Ishikawa (cell line): ENCODE data around the gene SEC63.

Experiments
- CEBPB ChIP-seq: IDR thresholded peaks from 2 replicates; pipeline ENCODE4 v1.6.1; 2012
- CREB1 ChIP-seq: IDR thresholded peaks from 2 replicates; pipeline ENCODE4 v1.6.1; 2012; ENCODE audit warnings: low read depth
- EGR1 ChIP-seq: IDR thresholded peaks from 2 replicates; pipeline ENCODE4 v1.6.1; 2012
- EP300 ChIP-seq: IDR thresholded peaks from 2 replicates; pipeline ENCODE4 v1.6.1; 2012; ENCODE audit warnings: borderline replicate concordance
- FOXM1 ChIP-seq: IDR thresholded peaks from 2 replicates; pipeline ENCODE4 v1.6.1; 2012; ENCODE audit warnings: low read depth, borderline replicate concordance
- NFIC ChIP-seq: IDR thresholded peaks from 2 replicates; pipeline ENCODE4 v1.6.1; 2012
- RAD21 ChIP-seq: IDR thresholded peaks from 2 replicates; pipeline ENCODE4 v1.6.1; 2012; ENCODE audit warnings: low read depth
- TAF1 ChIP-seq: IDR thresholded peaks from 2 replicates; pipeline ENCODE4 v1.6.1; 2012; ENCODE audit warnings: low read depth, mild to moderate bottlenecking
- TCF12 ChIP-seq: IDR thresholded peaks from 2 replicates; pipeline ENCODE4 v1.6.1; 2012; ENCODE audit warnings: low read depth
- TEAD4 ChIP-seq: IDR thresholded peaks from 2 replicates; pipeline ENCODE4 v1.6.1; 2012
- YY1 ChIP-seq: IDR thresholded peaks from 2 replicates; pipeline ENCODE4 v1.6.1; 2012; ENCODE audit warnings: low read depth
- ZBTB7A ChIP-seq: IDR thresholded peaks from 2 replicates; pipeline ENCODE4 v1.6.1; 2012; ENCODE audit warnings: low read depth
- TF ChIP-seq, protein P1 (sequence below): IDR thresholded peaks from 2 replicates; pipeline ENCODE4 v1.6.1; 2012
- TF ChIP-seq, protein P2 (sequence below): IDR thresholded peaks from 2 replicates; pipeline ENCODE4 v1.6.1; 2012; ENCODE audit warnings: low read depth, mild to moderate bottlenecking
- TF ChIP-seq, protein P3 (sequence below): IDR thresholded peaks from 2 replicates; pipeline ENCODE4 v1.6.1; 2012

Gene SEC63

DNA sequence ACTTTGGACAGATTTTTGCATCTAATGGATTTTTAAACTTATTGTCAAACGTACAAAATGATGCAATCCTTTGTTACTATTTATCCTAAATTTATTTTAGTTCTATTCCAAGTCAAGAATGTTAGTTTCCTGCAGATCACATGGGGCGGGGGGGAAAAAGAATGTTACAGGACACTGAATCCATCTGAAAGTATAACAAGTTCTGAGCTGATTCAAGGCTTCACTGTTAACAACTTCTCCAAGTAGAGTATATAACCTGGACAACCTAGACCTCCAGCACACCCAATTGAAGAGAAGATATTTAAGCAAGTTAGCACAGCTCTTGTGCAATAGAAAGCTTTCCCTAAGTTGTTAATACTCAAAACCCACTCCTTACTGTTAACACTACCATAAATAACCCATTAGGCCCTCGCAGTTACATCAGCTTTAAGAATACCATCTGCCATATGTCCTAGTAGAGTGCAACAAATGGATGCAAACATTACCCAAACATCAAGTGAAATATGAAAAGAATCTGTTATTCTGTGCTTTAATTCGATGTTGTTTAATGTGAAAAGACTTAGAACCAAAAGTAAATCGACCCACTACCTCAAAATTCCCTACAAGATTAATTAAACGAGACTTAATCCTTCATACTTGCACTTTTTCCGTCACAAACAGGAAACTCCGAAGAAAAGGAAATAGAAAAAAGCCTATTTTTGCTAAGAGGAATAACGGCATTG lies 1.3 kb downstream of the SEC63 start:
- TF ChIP-seq, protein P1, sequence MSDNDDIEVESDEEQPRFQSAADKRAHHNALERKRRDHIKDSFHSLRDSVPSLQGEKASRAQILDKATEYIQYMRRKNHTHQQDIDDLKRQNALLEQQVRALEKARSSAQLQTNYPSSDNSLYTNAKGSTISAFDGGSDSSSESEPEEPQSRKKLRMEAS: no peak
- TF ChIP-seq NFIC: no peak
- TF ChIP-seq, protein P2, sequence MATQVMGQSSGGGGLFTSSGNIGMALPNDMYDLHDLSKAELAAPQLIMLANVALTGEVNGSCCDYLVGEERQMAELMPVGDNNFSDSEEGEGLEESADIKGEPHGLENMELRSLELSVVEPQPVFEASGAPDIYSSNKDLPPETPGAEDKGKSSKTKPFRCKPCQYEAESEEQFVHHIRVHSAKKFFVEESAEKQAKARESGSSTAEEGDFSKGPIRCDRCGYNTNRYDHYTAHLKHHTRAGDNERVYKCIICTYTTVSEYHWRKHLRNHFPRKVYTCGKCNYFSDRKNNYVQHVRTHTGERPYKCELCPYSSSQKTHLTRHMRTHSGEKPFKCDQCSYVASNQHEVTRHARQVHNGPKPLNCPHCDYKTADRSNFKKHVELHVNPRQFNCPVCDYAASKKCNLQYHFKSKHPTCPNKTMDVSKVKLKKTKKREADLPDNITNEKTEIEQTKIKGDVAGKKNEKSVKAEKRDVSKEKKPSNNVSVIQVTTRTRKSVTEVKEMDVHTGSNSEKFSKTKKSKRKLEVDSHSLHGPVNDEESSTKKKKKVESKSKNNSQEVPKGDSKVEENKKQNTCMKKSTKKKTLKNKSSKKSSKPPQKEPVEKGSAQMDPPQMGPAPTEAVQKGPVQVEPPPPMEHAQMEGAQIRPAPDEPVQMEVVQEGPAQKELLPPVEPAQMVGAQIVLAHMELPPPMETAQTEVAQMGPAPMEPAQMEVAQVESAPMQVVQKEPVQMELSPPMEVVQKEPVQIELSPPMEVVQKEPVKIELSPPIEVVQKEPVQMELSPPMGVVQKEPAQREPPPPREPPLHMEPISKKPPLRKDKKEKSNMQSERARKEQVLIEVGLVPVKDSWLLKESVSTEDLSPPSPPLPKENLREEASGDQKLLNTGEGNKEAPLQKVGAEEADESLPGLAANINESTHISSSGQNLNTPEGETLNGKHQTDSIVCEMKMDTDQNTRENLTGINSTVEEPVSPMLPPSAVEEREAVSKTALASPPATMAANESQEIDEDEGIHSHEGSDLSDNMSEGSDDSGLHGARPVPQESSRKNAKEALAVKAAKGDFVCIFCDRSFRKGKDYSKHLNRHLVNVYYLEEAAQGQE: no peak
- no peak for TF ChIP-seq TEAD4
- TF ChIP-seq TAF1: no peak
- TF ChIP-seq CEBPB: peak; percentile 63
- TF ChIP-seq EGR1: no peak

DNA sequence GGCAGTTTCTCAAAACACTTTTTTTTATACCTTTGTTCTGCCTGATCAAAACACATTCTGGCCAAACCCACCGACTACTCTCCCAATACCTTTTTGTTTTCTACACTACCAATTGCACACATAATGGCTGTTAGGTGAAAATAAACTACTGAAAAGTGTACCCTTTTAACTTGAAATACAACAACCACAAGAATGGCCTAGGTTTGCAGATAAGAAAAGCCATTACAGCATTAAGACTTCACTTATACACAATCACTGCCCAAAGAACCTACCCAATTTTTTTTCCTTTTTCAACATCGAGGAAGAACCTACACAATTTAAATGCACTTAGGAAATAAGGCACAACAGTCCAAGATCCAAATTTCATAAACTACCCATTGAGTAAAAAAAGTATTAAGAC lies 1.8 kb downstream of the SEC63 start:
- TF ChIP-seq CREB1 (no peak), TEAD4 (no peak), TAF1 (no peak), RAD21 (no peak), NFIC (no peak), YY1 (no peak), ZBTB7A (no peak), CEBPB (no peak), EP300 (no peak), TCF12 (no peak)
- TF ChIP-seq, protein P1: no peak
- TF ChIP-seq, protein P2: no peak

DNA sequence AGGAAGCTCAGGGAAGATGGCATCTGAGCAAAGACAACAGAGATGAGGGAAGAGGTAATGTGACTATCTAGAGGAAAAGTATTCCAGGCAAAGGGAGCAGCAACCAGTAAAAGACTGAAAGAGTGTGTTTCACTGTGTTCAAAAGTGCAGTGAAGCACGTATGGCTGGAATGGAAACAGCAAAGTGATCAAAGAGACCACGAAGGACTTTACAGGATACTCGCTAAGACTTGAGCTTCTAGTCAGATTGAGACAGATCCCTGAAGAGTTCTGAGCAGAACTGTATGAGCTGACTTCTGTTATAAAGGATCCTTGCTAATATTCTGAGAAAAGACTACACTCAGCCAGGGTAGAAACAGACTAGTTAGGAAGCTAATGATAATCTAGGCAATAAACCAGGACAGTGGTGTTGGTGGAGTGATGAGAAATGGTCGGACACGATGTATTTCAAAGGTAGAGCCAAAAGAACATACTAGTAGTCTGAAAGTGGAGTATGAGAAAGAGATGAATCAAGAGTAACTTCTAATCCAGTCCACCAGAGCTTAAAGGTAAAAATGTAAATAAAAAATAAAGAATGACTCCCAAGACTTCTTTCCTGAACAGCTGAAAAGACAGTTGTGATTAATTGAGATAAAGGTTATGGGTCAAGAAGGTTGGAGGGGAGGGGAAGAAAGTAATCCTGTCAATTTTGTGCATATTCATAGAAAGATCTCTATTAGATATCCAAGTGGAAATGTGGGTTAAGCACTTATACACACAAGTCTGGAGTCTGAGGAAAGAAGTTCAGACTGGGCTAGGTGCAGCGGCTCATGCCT lies 14.2 kb downstream of the SEC63 start:
- TF ChIP-seq YY1 (no peak), EGR1 (no peak), CREB1 (no peak), EP300 (no peak), ZBTB7A (no peak), NFIC (no peak), TCF12 (no peak), RAD21 (no peak), TEAD4 (no peak), CEBPB (no peak), TAF1 (no peak), FOXM1 (no peak)
- TF ChIP-seq, protein P1: no peak
- TF ChIP-seq, protein P2: no peak
- TF ChIP-seq, protein P3, sequence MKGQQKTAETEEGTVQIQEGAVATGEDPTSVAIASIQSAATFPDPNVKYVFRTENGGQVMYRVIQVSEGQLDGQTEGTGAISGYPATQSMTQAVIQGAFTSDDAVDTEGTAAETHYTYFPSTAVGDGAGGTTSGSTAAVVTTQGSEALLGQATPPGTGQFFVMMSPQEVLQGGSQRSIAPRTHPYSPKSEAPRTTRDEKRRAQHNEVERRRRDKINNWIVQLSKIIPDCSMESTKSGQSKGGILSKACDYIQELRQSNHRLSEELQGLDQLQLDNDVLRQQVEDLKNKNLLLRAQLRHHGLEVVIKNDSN: no peak

DNA sequence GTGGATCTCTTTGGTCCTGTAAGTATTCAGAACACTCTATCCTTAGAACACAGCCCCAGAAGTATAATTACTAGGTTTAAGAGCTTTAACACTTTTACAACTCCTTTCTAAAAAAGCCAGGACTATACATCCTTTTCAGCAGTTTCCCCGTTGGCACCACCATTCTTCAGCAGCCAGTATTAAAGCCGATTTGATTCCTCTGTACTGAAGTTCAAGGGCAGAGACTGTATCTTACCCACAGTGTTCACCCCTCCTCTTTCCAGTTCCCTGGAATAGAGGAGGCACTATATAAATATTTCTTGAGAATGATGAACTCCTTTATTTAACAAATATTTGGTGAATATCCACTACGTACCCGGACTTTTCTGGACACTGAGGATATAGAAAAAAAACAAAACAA lies 15.9 kb downstream of the SEC63 start:
- TF ChIP-seq EP300 (no peak), TCF12 (no peak), NFIC (no peak), CEBPB (no peak)

DNA sequence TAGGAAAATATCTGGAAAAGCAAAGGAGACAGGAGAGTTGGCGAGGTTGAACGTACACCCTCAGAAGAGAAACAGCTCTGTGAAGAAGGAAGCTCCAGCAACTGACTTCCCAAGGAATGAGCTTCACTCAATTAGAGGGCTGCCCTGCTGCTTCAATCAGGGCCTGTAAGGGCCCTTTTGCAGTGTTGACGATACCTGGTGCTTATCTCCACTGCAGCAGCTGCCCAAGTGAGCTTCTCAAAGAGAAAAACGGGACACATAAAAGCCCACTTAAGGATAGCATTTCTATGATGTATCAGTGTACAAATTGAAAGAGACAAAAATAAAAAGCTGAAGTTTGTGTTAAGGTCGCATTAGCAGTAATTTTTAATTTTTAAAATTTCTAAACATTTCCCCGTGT lies 16.4 kb downstream of the SEC63 start:
- TF ChIP-seq ZBTB7A (no peak), NFIC (no peak), TEAD4 (no peak), RAD21 (no peak), EP300 (no peak), CREB1 (no peak), YY1 (no peak), TCF12 (no peak), FOXM1 (no peak), CEBPB (no peak), TAF1 (no peak), EGR1 (no peak)
- TF ChIP-seq, protein P2: no peak
- TF ChIP-seq, protein P1: no peak
- TF ChIP-seq, protein P3: no peak
